ENCODE results near the gene NBEAL2.

The NBEAL2 gene

DNA sequence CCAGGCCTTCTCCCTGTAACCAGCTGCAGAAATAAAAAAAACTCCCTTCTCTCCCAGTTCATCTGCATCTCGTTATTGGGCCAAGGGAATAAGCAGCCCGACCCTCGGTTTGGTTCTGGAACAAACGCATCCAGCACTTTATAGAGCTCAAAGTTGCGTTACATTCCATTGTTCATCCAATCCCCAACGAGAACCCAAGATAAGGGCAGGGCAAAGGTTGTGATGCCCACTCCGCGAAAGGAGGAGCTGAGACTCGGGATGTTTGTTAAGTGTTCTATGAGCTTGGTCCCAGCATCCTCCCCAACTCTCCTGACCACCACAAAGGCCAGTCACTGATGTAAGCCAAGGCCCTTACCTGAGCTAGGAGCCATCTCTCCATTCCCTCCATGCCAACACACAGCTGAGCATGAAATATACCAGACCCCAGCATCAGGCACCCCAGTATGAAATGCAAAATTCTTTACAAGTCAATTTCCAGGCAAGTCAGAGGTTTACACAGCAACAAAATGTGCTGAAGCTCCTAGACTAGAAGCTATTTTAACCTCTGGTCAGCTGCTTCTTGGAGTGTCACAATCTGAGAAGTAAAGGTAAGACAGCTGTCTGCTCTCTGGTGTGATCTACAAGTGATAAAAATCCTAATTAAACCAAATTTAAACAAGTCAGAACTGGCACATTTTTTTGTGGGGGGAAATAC, 20.9 kb upstream of the NBEAL2 start:
- H3K9ac ChIP-seq (ENCODE audit: low read length): no peak overlapping the region
- no peaks in the 10 kb centered on the region for H3K9me2 ChIP-seq (replicated peaks; ENCODE audit: insufficient read depth, low read length)
- H3K9me3 ChIP-seq (ENCODE audit: insufficient read depth, low read length): no peaks in the 10 kb centered on the region
- H3F3A ChIP-seq (ENCODE audit: insufficient read depth): no peaks in the 10 kb centered on the region; the same call in 1 of the 2 replicates
- no peak overlapping the region for H2AFZ ChIP-seq (ENCODE audit: low read depth, low read length, severe bottlenecking)
- H3K79me2 ChIP-seq (ENCODE audit: insufficient read depth, low read length): peaks cover 98% of the 10 kb centered on the region
- no peak overlapping the region for H3K4me3 ChIP-seq (ENCODE audit: insufficient read depth, low read length, poor library complexity, severe bottlenecking)
- H3K36me3 ChIP-seq (ENCODE audit: low read length): no peaks in the 10 kb centered on the region
- H3K27me3 ChIP-seq (ENCODE audit: low read length): no peaks in the 10 kb centered on the region
- H3K27ac ChIP-seq (ENCODE audit: low read depth, low read length): peak overlapping the region; percentile 19; the same call in 1 of the 2 replicates
- peaks cover 31% of the 10 kb centered on the region; the same call in 1 of the 2 replicates for H4K20me1 ChIP-seq (ENCODE audit: low read depth, low read length)
- no peak for TF ChIP-seq EZH2phosphoT487 (conservative IDR thresholded peaks at IDR 0.05; ENCODE audit: low read length)
- TF ChIP-seq, protein P1, sequence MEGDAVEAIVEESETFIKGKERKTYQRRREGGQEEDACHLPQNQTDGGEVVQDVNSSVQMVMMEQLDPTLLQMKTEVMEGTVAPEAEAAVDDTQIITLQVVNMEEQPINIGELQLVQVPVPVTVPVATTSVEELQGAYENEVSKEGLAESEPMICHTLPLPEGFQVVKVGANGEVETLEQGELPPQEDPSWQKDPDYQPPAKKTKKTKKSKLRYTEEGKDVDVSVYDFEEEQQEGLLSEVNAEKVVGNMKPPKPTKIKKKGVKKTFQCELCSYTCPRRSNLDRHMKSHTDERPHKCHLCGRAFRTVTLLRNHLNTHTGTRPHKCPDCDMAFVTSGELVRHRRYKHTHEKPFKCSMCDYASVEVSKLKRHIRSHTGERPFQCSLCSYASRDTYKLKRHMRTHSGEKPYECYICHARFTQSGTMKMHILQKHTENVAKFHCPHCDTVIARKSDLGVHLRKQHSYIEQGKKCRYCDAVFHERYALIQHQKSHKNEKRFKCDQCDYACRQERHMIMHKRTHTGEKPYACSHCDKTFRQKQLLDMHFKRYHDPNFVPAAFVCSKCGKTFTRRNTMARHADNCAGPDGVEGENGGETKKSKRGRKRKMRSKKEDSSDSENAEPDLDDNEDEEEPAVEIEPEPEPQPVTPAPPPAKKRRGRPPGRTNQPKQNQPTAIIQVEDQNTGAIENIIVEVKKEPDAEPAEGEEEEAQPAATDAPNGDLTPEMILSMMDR (IDR thresholded peaks at IDR 0.05; ENCODE audit: insufficient read depth, low read length, poor library complexity, severe bottlenecking): no peak
- H3K4me2 ChIP-seq (ENCODE audit: low read depth, low read length, poor library complexity, severe bottlenecking): no peak overlapping the region

DNA sequence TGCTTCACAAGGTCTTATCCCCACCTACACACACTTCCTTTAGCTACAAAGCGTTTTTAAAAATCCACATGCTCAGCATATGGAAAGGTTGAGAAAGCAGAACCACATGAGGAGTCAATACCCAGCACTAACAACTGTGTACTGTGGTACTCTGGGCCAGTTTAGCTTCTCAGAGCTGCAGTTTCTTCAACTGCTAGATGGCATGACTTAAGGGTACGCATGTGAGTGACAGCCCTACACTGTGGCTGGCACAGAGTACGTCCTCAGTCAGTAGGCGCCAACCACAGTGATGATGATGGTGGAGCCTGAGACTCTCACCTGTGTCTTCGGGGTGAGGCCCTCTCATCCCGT, 20.3 kb upstream of the NBEAL2 start:
- Histone ChIP-seq H3K9me2 (replicated peaks; ENCODE audit: insufficient read depth, low read length) (no peaks in the 10 kb centered on the region), H3K4me3 (ENCODE audit: insufficient read depth, low read length, poor library complexity, severe bottlenecking) (no peak overlapping the region), H3K9ac (ENCODE audit: low read length) (no peak overlapping the region), H3K79me2 (ENCODE audit: insufficient read depth, low read length) (peaks cover 93% of the 10 kb centered on the region), H3K27ac (ENCODE audit: low read depth, low read length) (peak overlapping the region; percentile 19; the same call in 1 of the 2 replicates), H3K9me3 (ENCODE audit: insufficient read depth, low read length) (no peaks in the 10 kb centered on the region), H3K4me2 (ENCODE audit: low read depth, low read length, poor library complexity, severe bottlenecking) (no peak overlapping the region), H3F3A (ENCODE audit: insufficient read depth) (no peaks in the 10 kb centered on the region; the same call in 1 of the 2 replicates), H3K27me3 (ENCODE audit: low read length) (no peaks in the 10 kb centered on the region), H4K20me1 (ENCODE audit: low read depth, low read length) (peaks cover 31% of the 10 kb centered on the region; the same call in 1 of the 2 replicates), H2AFZ (ENCODE audit: low read depth, low read length, severe bottlenecking) (no peak overlapping the region), H3K36me3 (ENCODE audit: low read length) (no peaks in the 10 kb centered on the region)
- TF ChIP-seq, protein P1 (IDR thresholded peaks at IDR 0.05; ENCODE audit: insufficient read depth, low read length, poor library complexity, severe bottlenecking): no peak
- no peak for TF ChIP-seq EZH2phosphoT487 (conservative IDR thresholded peaks at IDR 0.05; ENCODE audit: low read length)

DNA sequence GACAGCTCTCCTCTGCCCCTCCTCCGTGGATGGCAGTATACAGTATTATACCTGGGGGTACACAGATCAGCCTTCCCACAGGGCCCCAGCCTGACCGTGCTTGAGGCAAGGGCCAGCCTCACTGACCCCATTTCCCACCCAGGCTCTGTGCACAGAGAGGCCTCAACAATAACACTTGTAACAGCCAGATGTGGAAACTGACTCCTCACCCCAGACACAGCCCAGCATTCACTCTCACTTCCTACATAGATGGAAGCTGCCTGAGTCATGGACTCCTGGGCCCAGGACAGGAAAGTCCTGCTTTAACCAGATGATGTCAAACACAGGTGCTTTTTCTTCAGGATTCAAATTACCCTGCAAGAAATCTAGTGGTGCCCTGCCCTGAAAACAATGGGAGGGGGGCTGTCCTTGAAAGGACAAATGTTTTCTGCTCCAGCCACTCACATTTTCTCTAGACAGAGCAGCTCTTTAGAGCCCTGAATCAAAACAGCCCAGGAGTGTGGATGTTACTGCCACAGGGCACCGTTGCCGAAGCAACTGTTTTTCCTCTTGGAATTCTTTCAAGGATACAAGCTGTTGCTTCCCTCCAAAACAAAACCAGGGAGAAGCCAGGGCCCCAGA, 19.3 kb upstream of the NBEAL2 start:
- Histone ChIP-seq H3K4me2 (ENCODE audit: low read depth, low read length, poor library complexity, severe bottlenecking) (no peak overlapping the region), H2AFZ (ENCODE audit: low read depth, low read length, severe bottlenecking) (no peak overlapping the region), H3F3A (ENCODE audit: insufficient read depth) (no peaks in the 10 kb centered on the region; the same call in 1 of the 2 replicates), H3K9me3 (ENCODE audit: insufficient read depth, low read length) (no peaks in the 10 kb centered on the region), H3K36me3 (ENCODE audit: low read length) (no peaks in the 10 kb centered on the region), H3K79me2 (ENCODE audit: insufficient read depth, low read length) (peaks cover 87% of the 10 kb centered on the region), H3K4me3 (ENCODE audit: insufficient read depth, low read length, poor library complexity, severe bottlenecking) (no peak overlapping the region), H3K9me2 (replicated peaks; ENCODE audit: insufficient read depth, low read length) (no peaks in the 10 kb centered on the region), H3K9ac (ENCODE audit: low read length) (no peak overlapping the region), H4K20me1 (ENCODE audit: low read depth, low read length) (peaks cover 31% of the 10 kb centered on the region; the same call in 1 of the 2 replicates), H3K27ac (ENCODE audit: low read depth, low read length) (no peak overlapping the region), H3K27me3 (ENCODE audit: low read length) (no peaks in the 10 kb centered on the region)
- TF ChIP-seq, protein P1 (IDR thresholded peaks at IDR 0.05; ENCODE audit: insufficient read depth, low read length, poor library complexity, severe bottlenecking): no peak
- TF ChIP-seq EZH2phosphoT487 (conservative IDR thresholded peaks at IDR 0.05; ENCODE audit: low read length): no peak

All from SU-DHL-6 (cell line).